Heart right ventricle (tissue), 16 donors: ENCODE results near the gene CAPN15. TPM values are rescaled to one million over a fixed set of nuclear protein-coding genes. Genes with fewer than 3 reads are reported as not detected.

Experiments used
- ATAC-seq, 8 donors: fragments of 200-7000 bp; cut with Tn5 transposase; one replicate each; pipeline ENCODE4 v1.9.1; 2020; ENCODE audit warnings: mild to moderate bottlenecking in 8 of 8, moderate library complexity in 8 of 8, moderate number of reproducible peaks in 1 of 8
- DNase-seq, 2 donors: peaks; one replicate each; pipeline ENCODE4 v3.0.0-alpha.2; 2020
- H3K27ac ChIP-seq, 10 donors: fragments of 200-600 bp; sonication (generic) in 2 of 10; one replicate each; pipeline versions ENCODE4 v1.5.0 to v1.8.0; 2020 to 2022; ENCODE audit warnings: mild to moderate bottlenecking in 3 of 10
- H3K27me3 ChIP-seq, 7 donors: fragments of 200-600 bp; one replicate each; pipeline ENCODE4 v1.8.0; 2021 to 2022; ENCODE audit warnings: mild to moderate bottlenecking in 2 of 7
- H3K36me3 ChIP-seq, 9 donors: fragments of 200-600 bp; sonication (generic) in 1 of 9; one replicate each; pipeline versions ENCODE4 v1.5.0 to v1.8.0; 2020 to 2022; ENCODE audit warnings: mild to moderate bottlenecking in 2 of 9
- H3K4me1 ChIP-seq, 9 donors: fragments of 200-600 bp; sonication (generic) in 1 of 9; one replicate each; pipeline versions ENCODE4 v1.5.0 to v1.8.0; 2020 to 2022; ENCODE audit warnings: mild to moderate bottlenecking in 4 of 9
- H3K4me3 ChIP-seq, 10 donors: fragments of 200-600 bp; sonication (generic) in 2 of 10; one replicate each; pipeline versions ENCODE4 v1.5.0 to v1.8.0; 2020 to 2022; ENCODE audit warnings: mild to moderate bottlenecking in 7 of 10, moderate library complexity in 2 of 10
- H3K9me3 ChIP-seq, 11 donors: fragments of 200-600 bp in 10 of 11; sonication (generic) in 2 of 11; one replicate each; pipeline versions ENCODE4 v1.5.0 to v1.8.0; 2013 to 2022; ENCODE audit warnings: mild to moderate bottlenecking in 2 of 11, control low read depth in 1 of 11, moderate library complexity in 1 of 11
- CTCF ChIP-seq, 9 donors: fragments of 200-600 bp; sonication (generic) in 2 of 9; IDR thresholded peaks; one replicate each; pipeline versions ENCODE4 v1.5.0 to v1.8.0; 2021 to 2022; ENCODE audit warnings: antibody characterized with exemption in 9 of 9, mild to moderate bottlenecking in 5 of 9, moderate library complexity in 1 of 9
- WGBS, 2 donors: extraction: QIAGEN DNeasy Blood & Tissue Kit; methylation state at CpG; one replicate each; pipeline ENCODE4 v1.1.7; 2013; ENCODE audit warnings: inconsistent platforms in 1 of 2; 5-methylcytosine and 5-hydroxymethylcytosine counted together
- intact Hi-C, 10 donors: fragments of 100-400 bp; cut with DNase I; formaldehyde crosslinking; loops; one replicate each; pipeline versions ENCODE4 v1.11.1 to v1.14.2; 2022
- polyA plus RNA-seq, 2 donors: library from polyadenylated mRNA; stranded (reverse); fragments of 200-250 nt; gene quantifications; one replicate each; pipeline ENCODE4 v1.2.3, GENCODE V29; 2013
- total RNA-seq, 10 donors: library from RNA; stranded (reverse); fragmentation: NEBNext Ultra II Directional in 3 of 10; extraction: Animal tissue kit (Norgen Biotek cat#: 25700) in 3 of 10; gene quantifications; one replicate each; pipeline versions ENCODE4 v1.2.1 to v1.2.4, GENCODE V29; 2021 to 2023
- donor health status: Arrhythmogenic right ventricular cardiomyopathy.
- donor health status: ischemic (EF 13 %, LVEDD 7.1; RV severe dilation, severe dysfunction).
- donor health status: healthy with polysubstance abuse.
- donor health status: DM: no; HTN: yes; CAD: no.
- donor health status: DM: no; HTN: no; CAD: no.
- donor health status: ischemic (EF 25% LVEDD 6.9; RV normal size, moderate dysfunction).
- donor health status: ischemic (EF 25% LVEDD 5.7; RV mildly dilated, moderate dysfunction).
- donor health status: healthy.
- donor health status: DM: yes; HTN: yes; CAD: no.
- donor health status: Ischemic cardiomyopathy.
- donor health status: ischemic (EF 35%, LVEDD 5.7; RV mildly dilated, moderate dysfunction).
- donor health status: nonischemic (EF 11% LVEDD 7.7; RV severe dilation, severe dysfunction).
- donor health status: DM: yes; HTN: yes; CAD: no.
- donor health status: PGD.
- donor health status: ischemic (EF 29% LVEDD 5.4; RV normal size, mild dysfunction).
- donor health status: nonischemic (EF 23%, LVEDD 6.1; RV moderate dilation, normal function).

Gene CAPN15
- total and polyA plus RNA-seq, 12 donors: 11.1 to 39.5 (median 16.0) TPM

GRCh38 chr16:519425-519824 is 8.1 kb upstream of the CAPN15 start:
- TF ChIP-seq CTCF (IDR thresholded peaks at IDR 0.05): no peak
- peaks cover 0 to 67% (median 24%) of the 10 kb centered on the region in 9 donors for H3K36me3 ChIP-seq
- WGBS, 2 donors: 94% methylated on average over 19 of the region's 19 CpGs
- DNase-seq: no peak
- H3K27ac ChIP-seq: no peak overlapping the region
- no peaks in the 10 kb centered on the region for H3K9me3 ChIP-seq
- no peaks in the 10 kb centered on the region for H3K27me3 ChIP-seq
- H3K4me1 ChIP-seq: peaks cover 0 to 6% (median 0%) of the 10 kb centered on the region in 9 donors
- H3K4me3 ChIP-seq: no peak overlapping the region
- ATAC-seq: no peak
- intact Hi-C loops: no loop called here

- WGBS, 2 donors: 94 to 95% methylated on average over 35 of the region's 35 CpGs
- TF ChIP-seq CTCF (IDR thresholded peaks at IDR 0.05): no peak
- intact Hi-C loops: no loop called here
- Histone ChIP-seq H3K27me3 (no peaks in the 10 kb centered on the region), H3K27ac (no peak overlapping the region), H3K36me3 (peaks cover 0 to 61% (median 24%) of the 10 kb centered on the region in 9 donors), H3K9me3 (no peaks in the 10 kb centered on the region), H3K4me3 (no peak overlapping the region), H3K4me1 (peaks cover 0 to 8% (median under 1%) of the 10 kb centered on the region in 9 donors)
- no peak for ATAC-seq
- DNase-seq: no peak
Measured at GRCh38 chr16:519841-520687, 7.4 kb upstream of the CAPN15 start.

- no peaks in the 10 kb centered on the region for H3K9me3 ChIP-seq
- H3K36me3 ChIP-seq: peaks cover 0 to 54% (median 17%) of the 10 kb centered on the region in 9 donors
- H3K27me3 ChIP-seq: no peaks in the 10 kb centered on the region
- H3K4me3 ChIP-seq: no peak overlapping the region
- peaks cover under 1 to 15% (median 8%) of the 10 kb centered on the region in 9 donors for H3K4me1 ChIP-seq
- TF ChIP-seq CTCF (IDR thresholded peaks at IDR 0.05): no peak
- no peak overlapping the region for H3K27ac ChIP-seq
- ATAC-seq: no peak
- DNase-seq: no peak
- intact Hi-C loops: no loop called here
- WGBS, 2 donors: 94 to 97% methylated on average over 13 of the region's 13 CpGs
Measured at GRCh38 chr16:520847-521246, 6.7 kb upstream of the CAPN15 start.

GRCh38 chr16:521381-522210 is 5.9 kb upstream of the CAPN15 start:
- peak in 1 of 2 donors; percentile 9 for DNase-seq
- WGBS, 2 donors: 82 to 83% methylated on average over 34 of the region's 34 CpGs
- intact Hi-C loops: no loop called here
- Histone ChIP-seq H3K27me3 (no peaks in the 10 kb centered on the region), H3K4me1 (peaks cover 6 to 23% (median 16%) of the 10 kb centered on the region in 9 donors), H3K36me3 (peaks cover 0 to 47% (median 13%) of the 10 kb centered on the region in 9 donors), H3K4me3 (no peak overlapping the region), H3K9me3 (no peaks in the 10 kb centered on the region), H3K27ac (no peak overlapping the region)
- ATAC-seq: no peak
- no peak for TF ChIP-seq CTCF (IDR thresholded peaks at IDR 0.05)
